ENCODE results near the gene FBXL15.

The FBXL15 gene

GRCh38 chr10:102413806-102414561 lies 6.7 kb upstream of the FBXL15 start:
- no peak for DNase-seq
- Mint-ChIP-seq H3K4me3 (no peak overlapping the region), H3K27me3 (peaks cover 65% of the 10 kb centered on the region), H3K27ac (no peak overlapping the region), H3K4me1 (peaks cover 56% of the 10 kb centered on the region), H3K9me3 (no peaks in the 10 kb centered on the region)
- ATAC-seq, result no peak

GRCh38 chr10:102414749-102415148 lies 5.9 kb upstream of the FBXL15 start:
- DNase-seq, result no peak
- H3K4me1 Mint-ChIP-seq, result peaks cover 58% of the 10 kb centered on the region
- H3K27me3 Mint-ChIP-seq, result peaks cover 69% of the 10 kb centered on the region
- H3K27ac Mint-ChIP-seq, result no peak overlapping the region
- H3K9me3 Mint-ChIP-seq, result no peaks in the 10 kb centered on the region
- no peak overlapping the region for H3K4me3 Mint-ChIP-seq
- no peak for ATAC-seq

GRCh38 chr10:102416283-102416682 lies 4.4 kb upstream of the FBXL15 start:
- H3K27me3 Mint-ChIP-seq, result peaks cover 63% of the 10 kb centered on the region
- ATAC-seq, result no peak
- H3K4me1 Mint-ChIP-seq, result peaks cover 49% of the 10 kb centered on the region
- H3K27ac Mint-ChIP-seq, result no peak overlapping the region
- H3K4me3 Mint-ChIP-seq, result no peak overlapping the region
- no peak for DNase-seq
- H3K9me3 Mint-ChIP-seq, result no peaks in the 10 kb centered on the region

GRCh38 chr10:102416695-102417094 lies 3.9 kb upstream of the FBXL15 start:
- Mint-ChIP-seq H3K27ac (no peak overlapping the region), H3K4me1 (peaks cover 45% of the 10 kb centered on the region), H3K27me3 (peaks cover 59% of the 10 kb centered on the region), H3K4me3 (no peak overlapping the region), H3K9me3 (no peaks in the 10 kb centered on the region)
- no peak for ATAC-seq
- DNase-seq, result no peak

- Mint-ChIP-seq H3K27ac (peak within 1 kb of the TSS; percentile 23 to 60), H3K27me3 (peaks cover 55% of the 10 kb centered on the region), H3K4me3 (peak within 1 kb of the TSS; percentile 97 to 99), H3K9me3 (no peaks in the 10 kb centered on the region), H3K4me1 (peaks cover 40% of the 10 kb centered on the region)
- DNase-seq, result no peak
- no peak for ATAC-seq
These were observed 1.9 kb upstream of the FBXL15 start, which contains the start of gene PSD for GRCh38 chr10:102418622-102419268. PSD (minus strand) TSS chr10:102418785; CDS start chr10:102417038, 1,747 bp downstream.

GRCh38 chr10:102419269-102420180 lies 1.1 kb upstream of the FBXL15 start:
- DNase-seq (peak; percentile 64 to 72), ATAC-seq (no peak)
- Mint-ChIP-seq H3K27me3 (peaks cover 49% of the 10 kb centered on the region), H3K27ac (peak overlapping the region; percentile 19 to 23), H3K9me3 (no peaks in the 10 kb centered on the region), H3K4me1 (peaks cover 41% of the 10 kb centered on the region), H3K4me3 (peak overlapping the region; percentile 97 to 99)

GRCh38 chr10:102420181-102420713 lies 389 bp upstream of the FBXL15 start:
- H3K4me1 Mint-ChIP-seq, result peaks cover 38% of the 10 kb centered on the region
- peak in 1 of 2 donors; percentile 40 for DNase-seq
- H3K4me3 Mint-ChIP-seq, result peak overlapping the region; percentile 97 to 99
- H3K27ac Mint-ChIP-seq, result peak overlapping the region; percentile 95 to 96
- ATAC-seq, result no peak
- peaks cover 41% of the 10 kb centered on the region for H3K27me3 Mint-ChIP-seq
- H3K9me3 Mint-ChIP-seq, result no peaks in the 10 kb centered on the region

- Mint-ChIP-seq H3K4me1 (peaks cover 47% of the 10 kb centered on the region), H3K27ac (peak overlapping the region in 1 of 2 donors; percentile 95), H3K27me3 (peaks cover 29% of the 10 kb centered on the region), H3K9me3 (no peaks in the 10 kb centered on the region), H3K4me3 (peak overlapping the region; percentile 97 to 99)
- DNase-seq (no peak), ATAC-seq (no peak)
These were observed 796 bp downstream of the FBXL15 start for GRCh38 chr10:102421507-102421756.

- DNase-seq, result peak; percentile 38 to 59
These were observed 1.3 kb downstream of the FBXL15 start for GRCh38 chr10:102421757-102422512.

GRCh38 chr10:102422545-102423129 lies 2.0 kb downstream of the FBXL15 start:
- H3K4me3 Mint-ChIP-seq, result peak overlapping the region; percentile 97 to 99
- ATAC-seq, result peak; percentile 26
- DNase-seq, result peak; percentile 61 to 64
- H3K27me3 Mint-ChIP-seq, result peaks cover 17% of the 10 kb centered on the region
- H3K4me1 Mint-ChIP-seq, result peaks cover 59% of the 10 kb centered on the region
- no peaks in the 10 kb centered on the region for H3K9me3 Mint-ChIP-seq
- H3K27ac Mint-ChIP-seq, result peak overlapping the region in 1 of 2 donors; percentile 29

More at GRCh38 chr10:102421757-102422512, 1.3 kb downstream of the FBXL15 start:
- peaks cover 24% of the 10 kb centered on the region for H3K27me3 Mint-ChIP-seq
- peaks cover 52% of the 10 kb centered on the region for H3K4me1 Mint-ChIP-seq
- H3K27ac Mint-ChIP-seq, result peak overlapping the region in 1 of 2 donors; percentile 29
- no peaks in the 10 kb centered on the region for H3K9me3 Mint-ChIP-seq
- peak; percentile 7 for ATAC-seq
- peak overlapping the region; percentile 97 to 99 for H3K4me3 Mint-ChIP-seq

GRCh38 chr10:102423372-102423968 lies 2.8 kb downstream of the FBXL15 start:
- Mint-ChIP-seq H3K27me3 (peaks cover 9% of the 10 kb centered on the region), H3K4me1 (peaks cover 58% of the 10 kb centered on the region), H3K4me3 (no peak overlapping the region), H3K27ac (no peak overlapping the region), H3K9me3 (no peaks in the 10 kb centered on the region)
- DNase-seq (no peak), ATAC-seq (no peak)

GRCh38 chr10:102424145-102424544 lies 3.5 kb downstream of the FBXL15 start:
- Mint-ChIP-seq H3K27me3 (peaks cover 2% of the 10 kb centered on the region), H3K27ac (no peak overlapping the region), H3K4me3 (no peak overlapping the region), H3K4me1 (peaks cover 52% of the 10 kb centered on the region), H3K9me3 (no peaks in the 10 kb centered on the region)
- DNase-seq (no peak), ATAC-seq (no peak)

GRCh38 chr10:102424916-102425315 lies 4.3 kb downstream of the FBXL15 start:
- H3K9me3 Mint-ChIP-seq, result no peaks in the 10 kb centered on the region
- peaks cover 44% of the 10 kb centered on the region for H3K4me1 Mint-ChIP-seq
- no peak overlapping the region for H3K27ac Mint-ChIP-seq
- DNase-seq (no peak), ATAC-seq (no peak)
- no peaks in the 10 kb centered on the region for H3K27me3 Mint-ChIP-seq
- H3K4me3 Mint-ChIP-seq, result no peak overlapping the region

- DNase-seq, result no peak
- no peaks in the 10 kb centered on the region for H3K27me3 Mint-ChIP-seq
- H3K4me1 Mint-ChIP-seq, result peaks cover 42% of the 10 kb centered on the region
- H3K4me3 Mint-ChIP-seq, result no peak overlapping the region
- H3K27ac Mint-ChIP-seq, result no peak overlapping the region
- no peak for ATAC-seq
- H3K9me3 Mint-ChIP-seq, result no peaks in the 10 kb centered on the region
These were observed 4.8 kb downstream of the FBXL15 start for GRCh38 chr10:102425444-102425843.

All from stimulated activated naive CD8-positive, alpha-beta T cell treated with anti-CD3 and anti-CD28 coated beads, Interleukin-15, amount 100 ng/mL, for 72 hours (primary cell).